ENCODE measurements around the gene KLK14.

Gene KLK14

DNA sequence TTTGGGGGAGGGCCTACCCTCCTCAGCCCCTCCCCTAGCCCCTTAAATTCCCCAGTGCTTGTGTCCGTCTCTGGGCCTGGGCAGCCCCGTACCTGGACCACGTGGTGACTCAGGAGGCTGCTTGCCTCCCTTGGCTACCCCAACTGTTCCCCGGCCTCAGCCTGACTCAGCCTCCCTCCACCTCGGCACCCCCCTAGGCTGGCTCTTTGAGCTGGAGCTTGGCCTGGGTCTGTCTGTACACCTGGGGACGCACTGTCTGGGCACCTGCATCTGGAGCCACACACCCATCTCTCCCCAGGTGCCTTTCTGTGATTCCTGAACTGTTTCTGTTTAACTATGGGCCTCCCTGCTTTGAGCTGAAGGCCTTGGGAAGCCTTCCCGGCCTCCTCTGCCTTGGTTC, 1.8 kb upstream of the KLK14 start:
- no peak for DNase-seq

DNA sequence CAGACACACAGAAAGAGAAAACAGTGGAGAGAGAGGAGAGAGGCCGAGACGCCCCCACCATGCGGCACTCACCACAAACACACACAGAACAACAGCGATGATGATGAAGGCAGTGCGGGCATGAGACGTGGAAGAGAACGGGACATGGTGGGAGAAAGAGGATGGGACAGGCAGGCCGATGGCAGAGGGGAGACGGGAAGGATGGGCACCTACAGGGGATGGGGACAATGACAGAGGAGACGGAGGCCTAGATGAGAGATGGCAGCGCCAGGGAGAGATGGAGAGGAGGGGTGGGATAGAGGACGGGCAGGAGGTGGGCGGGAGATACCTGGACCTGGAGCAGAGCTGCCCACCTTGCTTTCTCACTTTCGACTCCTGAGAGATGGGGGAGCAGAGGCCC, 1.1 kb upstream of the KLK14 start:
- DNase-seq: no peak

DNA sequence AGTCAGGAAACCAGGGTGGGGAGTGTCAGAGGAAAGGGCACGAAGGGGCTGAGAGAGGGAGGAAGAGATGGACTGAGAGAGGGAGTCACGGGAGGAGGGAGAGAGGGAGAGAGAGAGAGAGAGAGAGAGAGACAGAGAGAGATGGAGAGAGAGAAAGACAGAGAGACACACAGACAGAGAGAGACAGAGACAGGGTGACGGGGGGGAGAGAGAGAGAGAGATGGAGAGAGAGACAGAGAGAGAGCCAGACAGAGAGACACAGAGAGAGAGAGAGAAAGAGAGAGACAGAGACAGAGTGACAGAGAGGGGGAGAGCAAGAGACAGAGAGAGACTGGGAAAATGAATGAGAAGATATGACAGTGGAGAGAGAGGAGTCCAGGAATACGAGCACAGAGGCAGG, 494 bp upstream of the KLK14 start:
- DNase-seq: no peak

DNA sequence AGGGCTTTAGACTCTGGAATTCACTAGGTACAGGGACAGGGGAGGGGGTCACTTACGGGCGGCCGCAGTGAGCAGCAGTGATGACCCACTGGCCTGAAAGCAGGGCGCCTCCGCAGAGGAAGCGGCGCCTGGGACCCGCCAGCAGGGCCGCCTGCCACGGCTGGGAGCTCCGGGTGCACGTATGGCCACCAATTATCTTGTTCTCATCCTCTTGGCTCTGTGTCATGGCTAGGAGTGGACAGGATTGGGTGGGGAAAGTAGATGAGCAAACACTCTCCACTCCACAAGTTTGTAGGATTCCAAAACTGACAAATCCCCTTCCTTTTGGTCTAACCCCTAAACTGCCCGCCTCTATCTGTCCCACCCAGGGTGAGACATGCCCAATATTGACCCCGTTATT, 1.2 kb downstream of the KLK14 start:
- no peak for DNase-seq

DNA sequence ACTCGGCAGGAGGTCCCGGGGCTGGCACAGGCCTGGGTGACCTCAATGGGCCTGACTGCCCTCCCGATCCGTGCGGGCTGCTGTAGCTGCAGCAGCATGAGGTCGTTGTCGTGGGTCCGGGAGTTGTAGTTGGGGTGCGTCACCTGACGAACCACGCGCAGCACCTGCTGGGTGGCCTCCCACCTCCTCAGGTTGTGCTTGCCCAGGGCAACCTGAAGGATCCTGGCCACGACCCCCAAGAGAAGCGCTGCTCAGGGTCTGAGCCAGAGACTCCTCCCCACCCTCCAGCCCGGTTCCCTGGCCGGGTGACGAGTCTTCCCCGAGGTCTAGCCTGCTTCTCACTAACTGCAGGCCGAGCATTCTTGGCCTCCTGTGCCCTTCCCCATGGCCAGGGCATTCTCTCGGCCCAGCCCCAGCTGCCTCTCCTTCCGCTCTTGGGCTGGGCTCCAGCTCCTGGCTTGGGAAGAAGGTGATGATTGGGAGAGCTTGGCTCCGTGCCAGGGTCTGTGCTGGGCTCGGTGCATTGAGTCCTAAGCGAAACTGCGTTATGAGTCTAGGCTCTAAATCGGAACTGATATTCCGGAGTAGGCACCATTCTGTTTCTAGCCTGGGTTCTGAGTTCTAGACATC, 3.1 kb downstream of the KLK14 start:
- DNase-seq: no peak

DNA sequence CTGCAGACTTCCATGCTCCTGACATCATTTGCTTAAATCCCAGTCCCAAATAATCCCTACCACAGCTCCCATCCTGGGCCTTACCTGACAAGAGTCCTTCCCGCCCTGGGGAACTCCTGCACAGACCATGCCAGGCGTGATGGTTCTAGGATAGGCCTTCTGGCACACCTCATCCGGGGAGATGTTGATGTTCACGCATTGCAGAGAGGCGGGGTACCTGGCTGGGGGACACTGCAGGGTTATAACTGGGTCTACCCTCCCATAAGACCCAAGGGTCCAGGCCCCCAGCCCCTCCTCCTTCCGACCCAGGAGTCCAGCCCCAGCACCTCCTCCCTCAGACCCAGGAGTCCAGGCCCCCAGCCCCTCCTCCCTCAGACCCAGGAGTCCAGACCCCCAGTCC, 4.0 kb downstream of the KLK14 start:
- DNase-seq: no peak

DNA sequence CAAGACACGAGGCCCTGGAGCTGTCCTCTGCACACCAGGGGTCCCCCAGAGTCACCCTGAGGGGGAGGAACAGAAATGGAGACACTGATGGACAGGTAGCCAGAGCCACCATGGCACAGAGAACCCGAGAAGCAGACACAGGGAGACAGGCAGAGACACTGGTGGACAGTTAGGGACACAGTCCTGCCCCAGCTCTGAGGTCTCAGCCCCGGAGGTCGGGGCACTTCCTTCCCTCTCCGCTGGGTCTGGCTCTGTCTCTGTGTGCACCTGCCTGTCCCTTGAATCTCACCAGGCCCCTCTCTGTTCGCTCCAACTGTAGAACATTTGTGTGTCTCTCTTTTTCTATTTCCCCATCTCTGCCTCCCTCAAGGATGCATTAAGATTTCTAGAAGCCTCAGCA, 4.6 kb downstream of the KLK14 start:
- DNase-seq: no peak

DNA sequence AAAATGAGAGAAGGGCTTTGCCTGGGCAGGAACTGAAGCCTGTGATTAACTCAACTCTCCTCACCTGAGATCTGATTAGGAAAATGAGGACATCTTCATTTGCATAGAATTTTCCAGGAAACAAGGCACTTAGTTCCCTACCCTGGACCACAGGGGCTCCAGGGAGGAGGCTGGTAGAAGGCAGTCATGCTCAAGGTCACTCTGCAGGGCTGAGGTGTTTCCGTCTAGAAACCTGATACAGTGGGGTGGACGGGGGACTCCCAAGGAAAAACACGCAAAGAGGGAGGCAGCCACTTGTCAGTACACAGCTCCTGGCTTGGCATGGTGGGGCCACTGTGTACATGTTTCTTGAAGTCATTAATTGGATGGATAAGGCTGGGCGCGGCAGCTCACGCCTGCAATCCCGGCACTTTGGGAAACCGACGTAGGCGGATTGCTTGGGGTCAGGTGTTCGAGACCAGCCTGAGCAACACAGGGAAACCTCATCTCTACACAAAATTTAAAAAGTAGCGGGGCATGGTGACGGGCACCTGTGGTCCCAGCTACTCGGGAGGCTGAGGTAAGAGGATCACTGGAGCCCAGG, 6.0 kb downstream of the KLK14 start:
- no peak for DNase-seq

DNA sequence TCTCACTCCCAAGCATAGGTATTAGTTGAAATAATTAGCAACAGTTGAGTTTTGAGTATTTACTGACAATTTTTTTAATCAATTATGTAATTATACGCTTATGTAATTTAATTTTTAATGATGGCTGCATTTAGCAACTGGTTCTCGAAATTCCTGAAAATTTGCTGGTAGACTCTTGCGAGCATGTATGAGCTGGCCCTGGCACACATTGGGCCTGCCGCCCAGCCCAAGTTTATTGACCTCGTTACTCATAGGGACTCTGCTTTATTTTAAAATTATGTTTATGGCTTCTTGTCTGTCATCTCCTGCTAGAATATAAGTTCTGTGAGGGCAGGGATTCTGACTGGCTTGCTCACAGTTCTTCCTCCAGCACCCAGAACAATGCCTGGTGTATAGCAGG, 6.7 kb downstream of the KLK14 start:
- DNase-seq: no peak

DNA sequence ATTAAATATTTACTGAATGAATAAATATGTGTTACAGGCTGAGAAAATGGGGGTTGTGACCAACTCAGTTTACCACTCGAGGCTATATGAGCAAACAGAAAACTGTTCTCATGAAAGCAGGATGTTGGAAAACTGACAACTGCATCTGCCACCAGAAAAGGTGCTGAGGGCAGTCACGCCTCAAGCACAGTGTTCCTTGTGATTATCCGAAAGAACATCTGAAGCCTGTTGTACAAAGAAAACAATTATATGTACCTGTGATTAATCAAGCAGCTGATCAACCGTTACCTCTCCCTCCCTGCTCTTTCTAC, 11.6 kb downstream of the KLK14 start:
- DNase-seq: no peak

DNA sequence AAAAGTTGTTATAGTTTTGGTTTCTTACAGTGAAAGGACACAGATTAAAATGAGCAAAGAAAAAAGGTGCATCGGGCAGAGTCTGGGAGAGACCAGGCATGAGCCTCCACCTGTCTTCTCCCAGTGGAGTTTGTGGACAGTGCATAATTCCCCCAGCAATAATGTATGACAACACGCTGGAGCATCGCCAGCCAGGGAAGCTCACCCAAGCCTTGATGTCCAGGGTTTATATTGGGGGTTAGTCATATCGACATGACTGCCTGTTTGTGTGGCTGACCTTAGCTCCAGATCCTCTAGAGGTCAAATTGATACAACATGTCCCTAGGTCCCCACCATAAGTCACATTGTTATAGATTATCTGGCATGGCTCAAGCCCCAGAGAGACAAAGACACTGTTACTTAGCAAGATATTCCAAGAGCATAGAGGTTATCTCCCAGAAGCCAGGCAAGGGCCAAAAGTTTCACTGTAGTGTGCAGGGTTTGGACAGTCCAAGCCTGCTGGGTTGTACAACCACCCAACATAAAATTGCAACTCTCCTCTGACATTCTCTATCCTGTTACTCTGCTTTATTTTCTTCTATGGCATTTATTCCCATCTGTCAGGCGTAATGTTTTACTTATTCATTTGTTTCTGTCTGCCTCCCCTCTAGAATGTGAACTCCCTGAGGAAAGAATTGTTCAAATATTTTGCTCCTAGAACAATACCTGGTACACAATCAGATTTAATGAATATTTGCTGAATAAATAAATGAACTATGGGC, 12.2 kb downstream of the KLK14 start:
- DNase-seq: no peak

DNA sequence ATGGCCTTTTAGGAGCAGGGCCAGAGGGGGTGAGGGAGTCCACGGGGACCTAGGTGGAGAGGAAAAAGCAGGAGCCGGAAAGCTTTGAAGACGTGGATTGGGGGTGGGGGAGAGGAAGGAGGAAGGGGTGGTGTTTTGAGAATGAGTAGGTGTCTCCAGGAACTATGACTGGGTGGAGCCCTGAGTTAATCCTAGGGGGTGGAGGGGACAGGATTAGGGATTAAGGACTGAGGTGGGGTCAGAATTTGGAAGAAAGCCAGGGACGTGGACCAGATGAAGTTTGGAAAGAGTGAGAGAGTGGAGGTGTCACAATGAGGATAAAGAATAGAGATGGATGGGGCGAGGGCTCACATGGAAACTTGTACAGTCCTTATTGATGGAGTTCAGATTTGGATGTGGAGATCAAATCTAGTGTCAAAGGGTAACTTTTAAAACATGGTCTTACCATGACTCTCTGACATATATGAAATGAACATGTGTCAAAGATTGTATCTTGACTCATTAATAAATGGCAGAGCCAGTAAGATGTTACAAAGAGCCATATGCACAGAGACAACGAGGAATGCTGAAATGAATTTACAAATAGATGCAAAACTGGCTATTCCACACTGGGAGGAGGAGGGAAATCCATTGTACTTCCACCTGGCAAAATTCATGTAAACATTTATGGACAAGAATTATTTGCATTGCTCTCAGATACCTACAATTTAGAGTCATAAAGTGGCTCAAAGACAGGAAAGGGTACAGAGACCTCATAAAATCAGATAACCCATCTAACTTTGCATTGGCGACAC, 16.1 kb downstream of the KLK14 start:
- no peak for DNase-seq

DNA sequence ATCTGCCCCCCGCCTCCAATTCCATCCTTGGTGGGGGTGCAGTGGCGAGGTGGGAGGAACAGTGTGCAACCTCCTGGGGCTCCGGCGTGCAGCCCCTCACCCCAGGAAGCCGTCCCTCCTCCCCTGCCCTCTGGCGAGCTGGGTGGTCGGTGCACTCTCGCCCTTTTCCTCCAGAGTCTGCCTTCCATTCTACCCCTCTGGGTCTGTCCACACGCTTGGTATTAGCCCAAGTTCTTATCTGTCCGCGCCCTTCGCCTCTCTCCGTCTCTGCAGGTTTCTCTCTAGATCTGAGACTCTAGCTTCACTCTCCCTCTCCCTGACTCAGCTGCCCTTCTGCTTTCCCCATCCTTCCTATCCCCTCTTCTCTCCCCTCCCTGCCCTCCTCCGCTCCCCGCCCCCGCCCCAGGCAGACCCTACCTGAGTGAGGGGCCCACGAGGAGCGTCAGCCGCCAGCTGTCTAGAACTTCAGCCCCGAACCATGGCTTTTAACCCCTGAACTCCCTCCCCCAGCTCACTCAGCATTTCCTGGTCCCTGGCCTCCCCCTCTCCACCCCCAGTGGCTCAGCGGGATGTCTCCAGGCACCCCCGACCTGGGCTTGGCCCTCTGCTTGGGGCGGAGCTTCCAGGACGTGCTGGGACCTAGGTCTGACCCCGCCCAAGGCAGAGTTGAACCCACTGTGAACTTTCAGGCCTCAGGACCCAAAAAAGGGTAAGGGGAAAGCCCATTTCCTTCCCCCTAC, 17.3 kb downstream of the KLK14 start:
- DNase-seq: no peak

DNA sequence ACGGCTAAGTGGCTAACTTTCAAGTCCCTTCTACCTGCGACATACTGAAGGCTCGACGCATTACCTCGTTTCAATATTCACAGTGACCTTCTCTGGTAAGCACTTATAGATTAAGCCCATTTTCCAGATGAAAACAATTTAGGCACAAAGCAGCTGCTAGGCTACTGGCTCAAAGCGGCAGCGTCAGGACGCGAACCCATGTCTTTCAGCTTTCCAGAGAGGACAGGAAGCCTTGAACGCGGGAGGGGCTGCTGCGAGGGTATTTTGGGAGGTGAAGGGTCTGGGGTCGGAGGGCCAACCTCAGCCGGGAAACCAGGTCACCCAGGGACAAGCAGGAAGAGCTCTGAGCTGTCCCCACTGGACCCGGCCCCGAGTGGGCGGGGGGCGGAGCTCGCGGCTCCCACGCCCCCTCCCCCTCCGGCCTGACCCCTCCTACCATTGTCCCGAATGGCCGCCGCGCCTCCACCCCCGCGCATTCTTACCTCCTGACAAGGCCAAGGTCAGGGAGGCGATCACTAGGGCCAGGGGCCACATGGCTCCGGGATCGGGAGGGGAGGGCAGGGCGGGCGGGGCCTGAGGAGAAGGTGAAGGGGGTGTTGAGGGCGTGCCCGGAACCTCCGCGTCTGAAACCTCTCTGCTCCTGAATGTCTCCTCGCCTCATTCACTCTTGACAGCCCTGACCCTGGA, 18.0 kb downstream of the KLK14 start, which contains the start of gene KLK13:
Gene KLK13, minus strand, starts transcription at position 559 of the 687 bp plus-strand sequence. Its CDS starts 25 bp downstream, at position 534.
- no peak for DNase-seq

DNA sequence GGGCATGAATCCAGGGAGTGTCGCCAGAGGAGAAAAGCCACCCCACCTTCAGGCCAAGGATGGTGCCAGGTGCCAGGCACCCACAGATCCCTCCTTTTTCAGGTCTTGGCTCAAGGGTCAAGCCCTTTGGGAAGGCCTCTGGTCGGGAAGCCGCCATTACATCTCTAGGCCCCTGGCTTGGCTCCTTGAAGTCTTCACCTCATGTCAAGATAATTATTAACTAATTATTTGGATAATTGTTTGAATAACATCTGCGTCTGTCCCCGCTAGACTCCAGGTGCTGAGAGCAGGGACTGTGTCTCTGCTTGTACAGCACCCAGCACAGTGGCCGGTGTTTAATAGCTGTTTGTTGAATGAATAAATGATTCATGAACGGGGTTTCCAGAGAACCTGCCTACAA, 19.0 kb downstream of the KLK14 start:
- DNase-seq: no peak

DNA sequence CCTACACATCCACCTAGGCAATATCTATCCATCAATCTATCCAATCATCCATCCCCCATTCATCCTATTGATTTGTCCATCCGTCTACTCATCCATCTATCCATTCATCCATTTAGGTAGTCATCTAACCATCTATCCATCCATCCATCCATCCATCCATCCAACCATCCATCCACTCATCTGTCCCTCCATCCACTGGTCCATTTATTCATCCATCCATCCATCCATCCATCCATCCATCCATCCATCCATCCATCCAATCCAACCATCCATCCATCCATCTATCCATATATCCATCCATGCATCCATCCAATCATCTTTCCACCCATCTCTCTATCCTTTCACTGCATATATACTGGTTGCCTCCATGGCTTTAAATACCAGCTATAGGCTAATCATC, 21.7 kb downstream of the KLK14 start:
- no peak for DNase-seq

DNA sequence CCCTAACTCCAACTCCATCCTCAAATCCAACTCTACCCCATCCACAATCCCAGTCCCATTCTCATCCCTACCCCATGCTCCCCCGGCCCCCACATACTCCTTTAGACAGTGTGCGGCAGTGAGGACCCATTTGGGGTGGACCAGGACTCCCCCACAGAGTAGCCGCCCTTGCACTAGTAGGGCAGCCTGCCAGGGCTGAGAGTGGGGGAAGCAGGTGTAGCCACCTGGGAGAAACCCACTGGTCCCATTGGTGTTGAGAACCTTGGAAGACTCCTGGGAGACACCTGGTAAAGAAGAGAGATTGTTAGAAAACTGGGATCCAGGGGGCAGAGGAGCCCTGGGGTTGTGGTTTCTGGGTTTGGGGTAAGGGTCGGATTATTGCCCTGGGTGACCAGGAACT, 22.4 kb downstream of the KLK14 start:
- DNase-seq: no peak

DNA sequence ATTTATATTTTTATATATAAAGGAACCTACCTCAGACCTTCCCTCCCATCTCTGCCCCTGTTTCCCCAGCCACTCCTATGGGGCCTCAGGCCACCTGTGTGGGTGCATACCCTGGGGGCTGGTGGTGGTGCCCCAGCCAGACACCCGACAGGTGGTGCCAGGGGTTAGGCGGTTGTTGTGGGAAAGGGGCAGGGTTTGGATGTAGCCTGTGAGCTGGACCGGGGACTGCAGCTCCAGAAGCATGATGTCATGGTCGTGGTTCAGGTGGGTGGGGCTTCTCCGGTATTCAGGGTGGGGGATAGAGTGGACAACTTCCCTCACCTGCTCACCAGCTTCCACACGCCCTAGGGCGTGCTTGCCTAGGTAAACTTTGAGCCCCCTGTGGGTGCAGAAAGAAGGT, 23.0 kb downstream of the KLK14 start:
- no peak for DNase-seq

DNA sequence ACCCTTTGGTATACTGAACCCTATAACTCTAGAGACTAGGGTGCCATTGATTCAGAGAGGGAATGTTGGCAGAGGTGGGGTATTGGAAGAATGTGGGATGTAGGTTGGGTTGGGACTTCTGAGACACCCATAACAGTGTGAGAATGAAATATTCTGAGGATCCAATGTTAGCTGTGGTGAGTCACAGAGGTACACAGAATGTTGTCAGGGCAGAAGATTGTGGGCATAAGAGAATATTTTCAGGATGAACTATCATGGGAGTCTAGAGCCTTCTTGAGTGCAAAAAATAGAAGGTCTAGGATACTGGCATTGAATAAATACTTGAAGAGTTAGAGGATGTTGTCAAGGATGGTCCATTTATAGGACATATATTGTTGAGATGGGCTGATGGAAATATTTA, 26.8 kb downstream of the KLK14 start:
- DNase-seq: no peak

DNA sequence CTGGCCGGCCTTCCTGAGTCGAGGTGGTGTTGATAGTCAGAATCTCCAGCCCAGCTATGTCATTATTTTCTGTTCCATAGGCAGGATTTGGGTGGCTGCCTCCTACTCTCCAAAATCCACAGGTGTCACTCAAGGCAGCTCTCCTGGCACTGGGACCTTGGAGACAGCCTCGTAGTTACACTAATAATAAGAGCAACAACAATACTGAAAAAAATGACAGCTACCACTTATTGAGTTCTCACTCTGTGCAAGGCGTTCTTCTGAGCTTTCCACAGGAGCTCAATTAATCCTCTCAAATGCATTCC, 35.7 kb downstream of the KLK14 start:
- DNase-seq: no peak

DNA sequence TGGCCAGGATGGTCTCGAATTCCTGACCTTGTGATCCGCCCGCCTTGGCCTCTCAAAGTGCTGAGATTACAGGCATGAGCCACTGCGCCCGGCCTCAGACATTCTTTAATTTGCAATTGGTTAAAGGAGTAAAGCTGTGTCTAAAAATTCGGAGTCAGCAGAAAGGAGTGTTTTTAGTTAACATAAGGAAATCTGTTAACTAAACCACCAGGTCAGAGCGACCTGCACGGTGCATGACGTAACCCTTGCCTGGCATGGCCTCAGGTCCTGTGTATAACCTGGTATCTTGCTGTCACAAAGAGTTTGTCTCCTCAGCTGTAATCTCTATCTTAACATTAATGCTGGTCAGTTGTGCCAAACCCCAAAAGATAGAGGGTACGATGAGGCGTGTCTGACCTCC, 38.4 kb downstream of the KLK14 start:
- DNase-seq: no peak

DNA sequence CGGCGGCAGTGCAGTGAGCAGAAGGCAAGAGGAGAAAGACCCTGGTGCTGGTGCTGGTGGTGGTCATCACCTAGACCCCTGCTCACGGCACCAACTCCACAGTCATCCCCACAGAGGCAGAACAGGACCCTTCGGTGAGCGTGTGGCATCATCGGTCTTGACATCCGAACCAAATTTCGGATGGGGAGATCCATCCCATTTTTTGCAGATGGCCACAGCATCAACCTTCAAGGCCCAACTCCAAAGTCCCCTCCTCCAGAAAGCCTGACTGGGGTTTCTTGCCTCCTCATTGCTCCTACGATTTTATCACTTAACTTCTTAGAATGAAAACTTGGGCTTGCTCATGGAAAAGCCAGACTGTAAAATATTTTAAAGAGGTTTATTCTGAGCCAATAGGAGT, 39.2 kb downstream of the KLK14 start:
- no peak for DNase-seq

DNA sequence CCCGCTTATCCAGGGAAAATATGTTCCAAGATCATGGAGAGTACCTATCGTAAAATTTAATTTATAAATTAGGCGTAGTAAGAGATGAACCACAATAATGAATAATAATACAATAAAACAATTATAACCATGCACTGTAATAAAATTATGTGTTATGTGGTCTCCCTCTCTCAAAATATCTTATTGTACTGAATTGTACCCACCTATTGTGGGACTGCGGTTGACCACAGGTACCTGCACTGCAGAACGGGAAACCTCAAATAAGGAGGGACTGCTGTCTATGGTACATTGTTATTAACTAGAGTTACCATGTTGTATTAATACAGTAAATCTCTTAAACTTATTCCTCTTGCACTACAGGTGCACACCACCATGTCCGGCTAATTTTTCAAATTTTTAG, 42.5 kb downstream of the KLK14 start:
- no peak for DNase-seq

Measured in right forelimb (tissue), 1 donor.